ENCODE results near the gene EP400. TPM values are rescaled to one million over a fixed set of nuclear protein-coding genes. Genes with fewer than 3 reads are reported as not detected.

EP400 gene
- total RNA-seq, 1 experiment from 2014 or later = 61.7 TPM

DNA sequence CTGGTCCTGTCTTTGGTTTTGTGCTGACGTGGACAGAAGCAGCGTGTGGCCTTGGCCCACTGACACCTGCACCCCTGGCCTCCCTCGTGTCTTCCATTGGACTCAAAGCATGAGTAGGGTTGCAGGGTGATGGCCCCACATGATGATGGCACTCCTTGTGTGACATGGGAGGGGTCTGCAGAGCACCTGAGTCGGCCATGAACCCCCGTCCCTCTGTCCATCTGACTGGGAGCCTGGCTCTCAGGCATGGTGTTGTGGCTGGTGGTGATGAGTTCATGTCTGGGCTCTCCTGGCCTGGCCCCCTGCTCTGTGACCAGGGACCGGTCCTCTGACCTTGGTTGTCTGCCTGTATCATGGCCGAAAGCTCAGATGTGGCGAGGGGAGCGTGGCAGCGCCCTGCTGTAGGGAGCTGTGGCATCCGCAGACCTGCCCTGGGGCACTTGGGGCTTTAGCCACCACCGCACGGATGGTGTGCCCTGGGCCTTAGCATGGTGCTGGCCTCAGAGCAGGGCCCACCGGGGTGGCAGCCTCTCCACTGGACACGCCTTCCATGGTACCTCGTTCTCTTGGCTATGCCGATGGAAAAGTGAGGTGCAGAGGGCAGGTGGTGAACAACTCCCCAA, 38.6 kb upstream of the EP400 start:
- no peak overlapping the region for H3K27ac ChIP-seq (ENCODE audit: insufficient read length, low read depth, low read length)
- no peaks in the 10 kb centered on the region for H3K23me2 ChIP-seq (ENCODE audit: insufficient read length, low read depth, low read length, poor library complexity, severe bottlenecking)
- no peaks in the 10 kb centered on the region for H3K27me3 ChIP-seq (ENCODE audit: insufficient read depth, low read length)
- Mint-ChIP-seq H3K9me3 (no peaks in the 10 kb centered on the region), H3K27me3 (ENCODE audit: low read depth) (no peaks in the 10 kb centered on the region), H3K36me3 (ENCODE audit: insufficient read depth in 1 of 3, low read depth in 3 of 3) (peaks cover 12 to 45% (median 45%) of the 10 kb centered on the region in 3 experiments; a peak in 6 of 7 replicates), H3K4me1 (0 out of 4 replicates have a peak, but pooled peaks cover 0 to 2% of the 10 kb centered on the region in 2 experiments), H3K27ac (no peak overlapping the region; a peak in 1 of 7 replicates), H3K4me3 (no peak overlapping the region)
- no peak overlapping the region for H3K14ac ChIP-seq (ENCODE audit: insufficient read depth, low read length)
- no peak overlapping the region for H3K9ac ChIP-seq (ENCODE audit: extremely low read depth, insufficient read length, low read length)
- no peak overlapping the region for H2BK12ac ChIP-seq (ENCODE audit: insufficient read length, low read depth, low read length)
- no peak overlapping the region for H3K56ac ChIP-seq (ENCODE audit: insufficient read length, low read depth, low read length)
- DNase-seq = no peak
- H3T11ph ChIP-seq (ENCODE audit: low read length) = no peak overlapping the region
- H4K8ac ChIP-seq (replicated peaks; ENCODE audit: insufficient read length, low read depth, low read length) = no peak overlapping the region
- H3K4me1 ChIP-seq (ENCODE audit: insufficient read depth, low read length) = no peaks in the 10 kb centered on the region
- H3K23ac ChIP-seq (ENCODE audit: insufficient read length, low read depth, low read length) = no peak overlapping the region
- TF ChIP-seq, protein P1, sequence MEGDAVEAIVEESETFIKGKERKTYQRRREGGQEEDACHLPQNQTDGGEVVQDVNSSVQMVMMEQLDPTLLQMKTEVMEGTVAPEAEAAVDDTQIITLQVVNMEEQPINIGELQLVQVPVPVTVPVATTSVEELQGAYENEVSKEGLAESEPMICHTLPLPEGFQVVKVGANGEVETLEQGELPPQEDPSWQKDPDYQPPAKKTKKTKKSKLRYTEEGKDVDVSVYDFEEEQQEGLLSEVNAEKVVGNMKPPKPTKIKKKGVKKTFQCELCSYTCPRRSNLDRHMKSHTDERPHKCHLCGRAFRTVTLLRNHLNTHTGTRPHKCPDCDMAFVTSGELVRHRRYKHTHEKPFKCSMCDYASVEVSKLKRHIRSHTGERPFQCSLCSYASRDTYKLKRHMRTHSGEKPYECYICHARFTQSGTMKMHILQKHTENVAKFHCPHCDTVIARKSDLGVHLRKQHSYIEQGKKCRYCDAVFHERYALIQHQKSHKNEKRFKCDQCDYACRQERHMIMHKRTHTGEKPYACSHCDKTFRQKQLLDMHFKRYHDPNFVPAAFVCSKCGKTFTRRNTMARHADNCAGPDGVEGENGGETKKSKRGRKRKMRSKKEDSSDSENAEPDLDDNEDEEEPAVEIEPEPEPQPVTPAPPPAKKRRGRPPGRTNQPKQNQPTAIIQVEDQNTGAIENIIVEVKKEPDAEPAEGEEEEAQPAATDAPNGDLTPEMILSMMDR (conservative IDR thresholded peaks at IDR 0.05) = no peak
- H2AK5ac ChIP-seq (ENCODE audit: insufficient read length, low read length) = no peak overlapping the region
- no peak overlapping the region for H2BK15ac ChIP-seq (ENCODE audit: low read depth, low read length)
- no peaks in the 10 kb centered on the region for H3K9me3 ChIP-seq (ENCODE audit: control insufficient read depth, low read depth, low read length)
- H2BK20ac ChIP-seq (ENCODE audit: low read depth, low read length, poor library complexity, severe bottlenecking) = no peak overlapping the region
- H2BK120ac ChIP-seq (ENCODE audit: low read depth, low read length, poor library complexity, severe bottlenecking) = no peak overlapping the region
- no peak overlapping the region for H3K4ac ChIP-seq (ENCODE audit: low read depth, low read length)
- H4K5ac ChIP-seq (ENCODE audit: insufficient read length, low read depth, low read length) = no peak overlapping the region
- H4K20me1 ChIP-seq (ENCODE audit: control insufficient read depth, insufficient read depth, insufficient read length) = peaks cover 3% of the 10 kb centered on the region
- H3K79me1 ChIP-seq (ENCODE audit: insufficient read depth, low read depth, low read length, poor library complexity, severe bottlenecking) = no peaks in the 10 kb centered on the region
- H3K18ac ChIP-seq (ENCODE audit: insufficient read length, low read depth, low read length) = no peak overlapping the region
- no peak overlapping the region for H3K4me2 ChIP-seq (ENCODE audit: insufficient read depth, insufficient read length, low read length)
- no peak overlapping the region for H4K91ac ChIP-seq (ENCODE audit: insufficient read length, low read depth, low read length)
- no peaks in the 10 kb centered on the region for H3K79me2 ChIP-seq (ENCODE audit: insufficient read depth, low read length)
- no CpG with 5 or more reads among the region's 17 CpGs for WGBS (ENCODE audit: extremely low coverage, insufficient read length, low lambda C conversion rate)
- H2AFZ ChIP-seq (ENCODE audit: low read length) = no peak overlapping the region
- H2BK5ac ChIP-seq (ENCODE audit: insufficient read length, low read length) = no peak overlapping the region
